NCI-H128 (cell line): ENCODE results near the gene RRM1.
"Not testable (repeated sequence)": the region's sequence is repeated elsewhere in the genome, so short reads cannot be mapped to it uniquely, and the experiment has no call there.

Experiments
- DNase-seq: peaks from one replicate; lab custom pipeline; 2025; ENCODE audit not compliant: unreplicated experiment; lab: John Stamatoyannopoulos, UW

Gene RRM1

DNA sequence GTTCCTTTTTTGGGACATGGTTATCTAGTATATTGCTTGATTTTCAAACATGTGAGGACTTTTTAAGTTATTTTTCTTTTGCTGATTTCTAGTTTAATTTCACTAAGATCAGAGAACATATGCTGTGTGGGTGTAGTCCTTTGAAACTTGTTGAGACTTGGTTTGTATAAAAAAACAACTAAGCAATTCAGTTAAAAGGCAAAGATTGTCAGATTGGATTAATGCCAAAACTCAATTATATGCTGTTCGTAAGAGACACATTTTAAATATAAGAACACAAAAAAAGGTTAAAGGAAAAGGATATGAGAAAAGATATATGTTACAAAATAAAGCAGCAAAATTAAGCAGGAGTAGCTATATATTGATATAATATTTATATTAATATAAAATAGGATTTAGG lies 17.8 kb upstream of the RRM1 start:
- DNase-seq = no peak

DNA sequence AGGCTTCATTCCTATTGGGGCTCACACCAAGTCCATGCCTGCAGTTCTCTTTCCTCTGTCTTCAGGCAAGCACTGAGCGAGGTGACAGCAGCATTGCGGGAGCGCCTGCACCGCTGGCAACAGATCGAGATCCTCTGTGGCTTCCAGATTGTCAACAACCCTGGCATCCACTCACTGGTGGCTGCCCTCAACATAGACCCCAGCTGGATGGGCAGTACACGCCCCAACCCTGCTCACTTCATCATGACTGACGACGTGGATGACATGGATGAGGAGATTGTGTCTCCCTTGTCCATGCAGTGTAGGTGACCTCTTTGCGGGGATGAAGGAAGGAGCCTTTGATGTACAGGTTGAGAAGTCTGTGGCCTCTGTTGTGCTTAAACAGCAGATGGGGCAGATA lies 11.4 kb upstream of the RRM1 start:
- DNase-seq = no peak

DNA sequence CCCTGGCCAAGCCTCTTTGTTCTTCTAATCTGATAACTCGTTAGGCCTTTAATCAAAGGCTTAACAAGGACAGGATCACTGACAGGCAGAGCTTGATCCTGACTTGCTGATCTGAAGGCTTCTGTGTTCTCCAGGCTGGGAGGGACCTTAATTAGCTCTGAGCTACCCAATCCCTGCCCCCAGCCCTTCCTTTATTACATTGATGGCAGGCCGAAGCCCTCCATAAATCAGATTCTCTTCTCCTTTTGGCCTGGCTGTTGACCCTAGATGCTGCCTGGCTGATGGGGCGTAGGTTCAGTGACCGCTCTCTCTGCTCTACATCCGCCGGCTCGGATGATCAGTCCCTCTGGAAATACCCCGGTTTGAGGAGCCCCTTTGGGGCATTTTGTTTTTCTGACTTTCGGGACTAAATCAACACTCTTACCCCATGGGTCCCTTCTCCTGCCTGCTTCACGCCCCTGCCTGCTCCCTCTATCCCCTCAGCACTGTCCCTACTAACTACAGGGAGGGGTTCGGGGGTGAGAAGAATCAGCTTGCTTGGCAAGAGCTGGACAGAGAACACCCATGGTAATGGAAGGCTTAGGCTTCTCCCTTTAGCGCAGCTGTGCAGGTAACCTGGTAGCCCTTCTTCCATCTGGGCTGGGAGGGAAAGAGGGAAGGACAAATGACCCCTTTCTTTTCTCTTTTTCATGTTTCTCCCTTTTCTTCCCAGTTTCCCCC lies 10.0 kb upstream of the RRM1 start:
- no peak for DNase-seq

DNA sequence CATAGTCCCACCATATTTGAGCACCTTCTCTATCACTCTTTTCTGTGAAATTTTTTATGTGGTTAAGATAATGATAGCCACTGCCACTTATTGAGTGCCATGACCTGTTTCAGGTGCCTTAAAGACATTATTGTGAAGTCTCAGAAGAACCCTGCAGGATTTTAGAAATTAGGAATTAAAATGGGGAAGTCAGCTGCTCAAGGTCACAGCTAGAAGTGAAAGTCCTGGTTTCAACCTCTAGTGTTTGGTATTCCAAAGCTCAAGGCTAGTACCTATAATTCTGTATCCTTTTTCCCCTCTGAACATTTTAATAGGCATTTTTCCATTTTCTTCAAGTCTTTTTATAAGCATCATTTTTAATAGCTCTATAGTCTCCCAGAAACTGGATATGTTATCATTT lies 9.0 kb upstream of the RRM1 start:
- no peak for DNase-seq

DNA sequence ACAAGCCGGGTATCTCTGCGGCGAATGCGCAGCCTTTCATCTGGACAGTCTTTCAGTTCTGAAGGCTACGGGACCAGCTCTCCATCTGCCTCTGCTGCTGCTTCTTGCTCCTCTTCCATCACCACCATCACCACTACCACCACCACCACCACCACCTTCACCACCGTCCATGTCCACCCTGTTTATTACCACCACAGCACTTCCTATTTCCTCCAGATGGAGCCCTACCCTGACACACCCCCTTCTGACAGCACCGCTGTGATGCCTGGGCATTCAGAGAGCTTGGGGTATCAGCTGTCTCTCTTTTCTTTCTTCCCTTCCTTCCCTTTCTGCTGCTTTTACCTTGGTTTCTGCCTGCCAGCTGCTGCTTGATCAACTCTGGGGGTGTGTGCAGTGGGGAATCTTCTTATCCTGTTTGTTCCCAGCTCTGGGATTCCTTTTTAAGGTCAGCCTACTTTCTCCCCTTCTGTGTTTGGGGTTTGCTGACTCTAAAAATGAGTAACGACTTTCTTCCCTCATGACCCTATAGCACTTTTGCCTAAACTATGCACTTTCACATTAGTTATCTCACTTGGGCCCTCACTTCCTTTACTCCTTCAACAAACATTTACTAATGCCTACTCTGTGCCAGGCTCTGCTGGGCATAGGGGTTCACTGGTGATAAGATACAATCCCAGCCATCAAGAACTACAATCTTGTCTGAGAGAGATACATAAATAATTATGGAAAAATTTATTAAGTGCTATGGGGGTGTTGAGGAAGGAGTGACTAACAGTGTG lies 7.8 kb upstream of the RRM1 start:
- DNase-seq = no peak

DNA sequence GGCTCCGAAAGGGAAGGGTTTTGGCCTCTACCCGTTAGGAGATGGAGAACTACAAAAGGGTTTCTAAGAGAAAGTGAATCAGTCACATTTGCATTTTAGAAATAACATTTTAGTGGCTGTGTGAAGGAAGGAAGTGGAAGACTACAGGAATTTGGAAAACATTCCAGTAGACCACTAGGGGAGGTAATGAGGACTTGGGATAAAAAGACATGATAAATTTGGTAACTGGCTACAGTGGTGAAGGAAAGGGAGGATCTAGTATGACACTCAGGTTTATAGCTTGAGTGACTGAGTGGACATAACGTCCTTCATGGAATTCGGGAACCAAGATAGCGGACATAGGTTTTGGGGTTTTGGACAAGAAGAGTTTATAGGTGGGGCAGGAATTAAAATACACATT lies 7.0 kb upstream of the RRM1 start:
- DNase-seq = no peak

DNA sequence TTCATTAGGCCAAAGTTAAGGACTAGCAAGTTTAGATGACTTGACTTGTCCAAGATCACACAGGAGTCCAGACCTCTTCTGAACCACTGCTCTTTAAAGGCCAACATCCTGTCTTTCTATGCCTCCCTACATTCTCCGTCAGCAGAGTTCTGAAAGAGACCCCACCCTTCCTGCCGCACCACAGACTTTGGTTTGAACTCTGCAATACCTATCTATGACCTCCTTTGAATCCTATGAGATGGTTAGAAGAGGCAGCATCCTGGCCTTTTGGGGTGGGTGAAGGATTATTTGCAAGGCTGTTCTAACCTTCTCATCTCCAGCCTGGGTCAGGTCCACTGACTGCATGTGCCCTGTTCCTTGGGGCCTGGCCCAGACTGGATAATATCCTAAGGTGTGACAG lies 4.3 kb upstream of the RRM1 start:
- DNase-seq = no peak

DNA sequence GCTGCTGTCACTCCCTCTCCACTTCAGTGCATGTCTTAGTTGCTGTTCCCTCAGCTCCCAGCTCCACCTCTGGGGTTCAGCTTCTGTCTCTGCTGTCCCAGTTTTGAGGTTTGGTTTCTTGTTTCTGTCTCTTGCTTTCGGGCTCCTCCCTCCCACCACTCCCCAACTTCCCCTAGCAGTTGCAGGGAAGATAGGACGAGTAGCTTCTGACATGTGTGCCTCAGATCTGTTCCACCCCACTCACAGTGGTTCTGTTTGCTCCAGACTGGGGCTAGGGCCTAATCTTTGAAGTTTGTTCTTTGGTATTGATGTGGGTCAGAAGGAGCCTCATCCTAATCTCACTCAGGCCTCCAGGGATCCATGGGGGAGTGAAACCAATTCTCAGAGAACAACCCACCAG lies 2.6 kb upstream of the RRM1 start:
- no peak for DNase-seq

DNA sequence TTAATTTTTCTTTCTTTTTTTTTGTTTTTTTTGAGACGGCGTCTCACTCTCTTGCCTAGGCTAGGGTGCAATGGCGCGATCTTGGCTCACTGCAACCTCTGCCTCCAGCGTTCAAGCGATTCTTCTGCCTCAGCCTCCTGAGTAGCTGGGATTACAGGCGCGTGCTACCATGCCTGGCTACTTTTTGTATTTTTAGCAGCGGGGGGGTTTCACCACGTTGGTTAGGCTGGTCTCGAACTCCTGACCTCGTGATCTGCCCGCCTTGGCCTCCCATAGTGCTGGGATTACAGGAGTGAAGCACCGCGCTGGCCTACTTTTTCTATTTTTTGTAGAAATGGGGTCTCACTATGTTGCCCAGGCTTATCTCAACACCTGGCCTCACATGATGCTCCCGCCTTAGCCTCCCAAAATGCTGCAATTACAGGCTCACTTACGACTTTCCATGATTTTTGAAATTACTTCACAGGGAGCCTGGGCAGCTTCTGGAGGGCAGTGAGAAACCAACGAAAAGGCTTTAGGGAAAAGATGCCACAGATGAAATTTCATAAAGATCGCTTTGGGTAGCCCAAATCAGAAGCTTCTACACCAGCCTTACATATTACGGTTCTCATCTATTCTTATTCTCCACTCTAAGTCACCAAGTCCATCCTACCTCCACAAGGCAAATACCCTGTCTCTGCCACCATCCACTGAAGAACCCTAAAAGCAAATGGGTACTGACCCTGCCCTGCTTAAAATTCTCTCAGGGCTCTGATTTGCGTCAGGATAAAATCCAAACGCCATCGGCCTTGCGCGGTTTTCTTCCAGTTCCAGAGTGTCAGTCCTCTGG lies 866 bp upstream of the RRM1 start:
- no peak for DNase-seq

DNA sequence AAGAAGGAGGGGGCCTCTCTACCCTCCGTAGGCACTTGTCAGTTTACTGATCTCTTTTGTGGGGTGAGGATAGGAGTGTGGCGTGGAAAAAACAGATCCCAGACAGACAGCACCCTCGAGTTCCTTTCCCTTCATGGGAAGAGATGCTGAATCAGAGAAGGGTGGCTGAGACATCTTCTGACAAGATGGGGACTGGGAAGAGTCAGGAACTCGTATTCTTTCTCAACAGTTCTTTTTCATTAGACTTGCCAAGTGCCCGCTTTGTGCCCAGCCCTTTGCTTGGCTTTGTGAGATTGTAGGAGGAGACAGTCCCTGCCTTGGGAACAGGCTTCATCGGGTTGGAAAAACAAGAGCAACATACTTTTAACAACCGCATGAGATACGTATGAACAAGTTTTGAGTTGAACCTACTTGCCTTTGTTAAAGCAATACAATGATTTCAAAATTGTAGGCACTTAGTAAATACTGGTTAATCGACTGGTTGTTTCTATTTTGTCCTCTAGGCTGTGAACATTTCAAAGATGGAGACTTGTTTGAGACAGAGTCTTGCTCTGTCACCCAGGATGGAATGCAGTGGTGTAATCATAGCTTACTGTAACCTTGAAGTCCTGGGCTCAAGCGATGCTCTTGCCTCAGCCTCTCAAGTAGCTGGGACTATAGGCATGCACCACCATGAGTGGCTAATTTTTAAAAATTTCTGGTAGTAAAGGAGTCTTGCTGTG lies 1.1 kb downstream of the RRM1 start:
- DNase-seq = peak; percentile 2

DNA sequence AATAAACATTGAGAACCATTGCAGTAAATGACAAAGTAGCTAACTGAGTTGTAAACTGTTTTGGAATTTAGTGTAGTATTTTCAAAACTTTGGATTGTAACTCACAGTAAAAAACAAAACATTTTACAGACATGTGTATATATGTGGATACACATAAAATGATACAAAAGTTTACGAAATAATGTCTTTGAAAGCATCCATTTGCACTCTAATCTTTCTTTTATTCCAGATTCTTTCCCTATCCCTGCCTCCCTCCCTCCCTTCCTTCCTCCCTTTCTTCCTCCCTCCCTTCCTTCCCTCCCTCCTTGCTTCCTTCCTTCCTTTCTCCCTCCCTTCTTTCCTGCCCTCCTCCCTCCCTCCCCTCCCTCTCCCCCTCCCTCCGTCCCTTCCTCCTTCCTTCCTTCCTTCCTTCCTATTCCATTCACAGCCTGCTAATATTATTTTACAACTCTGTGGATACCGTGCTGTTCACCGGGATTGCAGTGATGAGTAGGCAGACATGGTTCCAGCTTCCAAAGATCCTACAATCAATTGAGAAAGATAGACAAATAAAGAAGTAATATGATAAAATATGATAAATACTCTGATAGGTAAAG lies 3.5 kb downstream of the RRM1 start:
- DNase-seq = no peak

DNA sequence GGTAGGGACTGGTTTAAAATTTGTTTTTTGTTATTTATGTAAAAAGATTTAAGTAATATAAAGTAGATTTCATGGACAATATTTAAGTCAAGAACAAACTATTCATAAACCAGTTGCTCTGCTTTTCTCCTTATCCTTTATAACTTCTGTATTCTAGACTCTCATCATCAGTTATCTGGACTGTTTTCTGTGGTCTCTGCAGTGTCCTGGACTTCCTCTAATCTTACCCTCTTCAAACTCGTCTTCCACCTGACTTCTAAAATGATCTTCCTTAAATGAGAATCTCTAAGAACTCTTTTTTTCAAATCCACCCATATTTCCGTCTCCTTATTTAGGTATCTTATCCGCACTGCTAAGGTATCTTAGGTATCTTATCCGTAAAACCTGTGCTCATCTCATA lies 8.1 kb downstream of the RRM1 start:
- no peak for DNase-seq

DNA sequence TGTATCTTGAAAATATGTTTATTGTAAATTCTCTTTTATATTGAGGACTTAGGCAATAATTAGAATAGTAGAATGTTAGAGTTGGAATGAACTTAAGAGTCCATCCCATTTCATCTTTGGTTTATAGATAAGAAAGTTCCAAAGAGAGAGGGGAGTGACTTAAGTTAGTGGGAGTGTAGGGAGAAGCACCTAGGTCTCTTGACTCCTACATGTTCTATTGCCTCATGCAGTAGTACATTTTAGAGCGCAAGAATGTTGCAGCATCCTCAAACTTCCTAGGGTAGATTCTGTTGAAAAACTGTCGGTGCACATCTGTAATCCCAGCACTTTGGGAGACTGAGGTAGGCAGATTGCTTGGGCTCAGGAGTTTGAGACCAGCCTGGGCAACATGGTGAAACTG lies 8.7 kb downstream of the RRM1 start:
- no peak for DNase-seq

DNA sequence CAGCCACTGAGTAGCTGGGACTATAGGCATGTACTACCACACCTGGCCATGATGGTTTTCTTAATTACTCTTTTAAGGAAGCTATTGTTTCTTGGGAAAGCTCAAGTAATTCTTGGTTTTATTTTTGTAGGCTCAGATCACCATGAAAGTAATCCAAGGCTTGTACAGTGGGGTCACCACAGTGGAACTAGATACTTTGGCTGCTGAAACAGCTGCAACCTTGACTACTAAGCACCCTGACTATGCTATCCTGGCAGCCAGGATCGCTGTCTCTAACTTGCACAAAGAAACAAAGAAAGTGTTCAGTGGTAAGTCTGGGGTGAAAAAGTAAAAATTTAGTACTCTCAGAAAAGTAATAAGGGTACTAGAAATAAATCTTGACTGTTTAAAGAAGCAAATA lies 11.3 kb downstream of the RRM1 start:
- DNase-seq = no peak

DNA sequence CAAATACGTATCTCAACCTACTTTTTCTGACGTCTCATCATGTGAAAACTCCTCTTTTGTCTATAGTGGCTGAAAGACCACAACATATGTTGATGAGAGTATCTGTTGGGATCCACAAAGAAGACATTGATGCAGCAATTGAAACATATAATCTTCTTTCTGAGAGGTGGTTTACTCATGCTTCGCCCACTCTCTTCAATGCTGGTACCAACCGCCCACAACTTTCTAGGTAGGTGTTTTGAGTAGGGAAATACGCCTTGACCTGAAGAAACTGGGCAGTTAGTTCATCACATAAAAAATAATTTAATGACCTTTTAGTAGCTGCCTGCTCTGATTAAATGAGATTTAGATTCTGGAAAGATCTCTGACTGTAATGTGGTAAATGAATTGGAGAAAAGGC lies 17.2 kb downstream of the RRM1 start:
- DNase-seq = no peak

DNA sequence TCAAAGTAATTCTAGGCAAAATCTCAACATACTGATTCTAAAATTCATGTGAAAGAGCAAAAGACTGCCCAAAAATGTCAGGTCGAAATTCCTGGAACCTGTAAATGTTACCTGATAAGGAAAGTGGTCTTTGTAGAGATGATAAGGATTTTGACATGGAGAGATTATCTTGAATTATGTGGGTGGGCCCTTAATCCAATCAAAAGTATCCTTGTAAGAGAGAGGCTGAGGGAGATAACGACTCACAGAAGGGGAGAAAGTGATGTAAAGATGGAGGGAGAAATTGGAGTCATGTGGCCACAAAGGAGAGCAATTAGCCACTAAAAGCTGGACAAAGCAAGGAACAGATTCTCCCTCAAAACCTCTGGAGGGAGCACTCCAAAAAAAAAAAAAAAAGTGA lies 20.5 kb downstream of the RRM1 start:
- no peak for DNase-seq

DNA sequence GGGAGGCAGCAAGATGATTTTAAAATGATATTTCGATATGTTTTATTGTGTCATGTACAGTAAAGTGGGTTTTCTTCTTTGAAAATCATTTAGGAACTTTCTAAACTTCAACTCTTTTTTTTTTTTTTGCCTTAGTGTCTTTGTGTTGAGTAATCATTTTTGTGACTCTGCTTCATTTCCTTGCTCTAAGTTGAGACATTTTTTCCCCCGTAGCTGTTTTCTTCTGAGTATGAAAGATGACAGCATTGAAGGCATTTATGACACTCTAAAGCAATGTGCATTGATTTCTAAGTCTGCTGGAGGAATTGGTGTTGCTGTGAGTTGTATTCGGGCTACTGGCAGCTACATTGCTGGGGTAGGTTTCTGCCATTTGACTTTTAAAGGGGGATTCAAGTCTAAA lies 23.5 kb downstream of the RRM1 start:
- no peak for DNase-seq

DNA sequence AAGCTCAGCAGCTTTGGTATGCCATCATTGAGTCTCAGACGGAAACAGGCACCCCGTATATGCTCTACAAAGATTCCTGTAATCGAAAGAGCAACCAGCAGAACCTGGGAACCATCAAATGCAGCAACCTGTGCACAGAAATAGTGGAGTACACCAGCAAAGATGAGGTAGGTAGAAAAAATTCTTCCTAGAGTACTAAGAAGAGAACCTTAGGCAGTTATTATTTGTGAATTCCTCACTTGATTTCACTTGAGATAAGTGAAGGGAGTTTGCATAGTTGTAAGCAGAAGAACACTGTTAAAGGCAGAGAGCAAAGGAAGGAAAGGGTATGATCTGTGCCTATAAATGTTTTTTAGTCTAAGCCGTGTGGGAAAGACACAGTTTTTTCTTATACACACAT lies 28.6 kb downstream of the RRM1 start:
- DNase-seq = no peak

DNA sequence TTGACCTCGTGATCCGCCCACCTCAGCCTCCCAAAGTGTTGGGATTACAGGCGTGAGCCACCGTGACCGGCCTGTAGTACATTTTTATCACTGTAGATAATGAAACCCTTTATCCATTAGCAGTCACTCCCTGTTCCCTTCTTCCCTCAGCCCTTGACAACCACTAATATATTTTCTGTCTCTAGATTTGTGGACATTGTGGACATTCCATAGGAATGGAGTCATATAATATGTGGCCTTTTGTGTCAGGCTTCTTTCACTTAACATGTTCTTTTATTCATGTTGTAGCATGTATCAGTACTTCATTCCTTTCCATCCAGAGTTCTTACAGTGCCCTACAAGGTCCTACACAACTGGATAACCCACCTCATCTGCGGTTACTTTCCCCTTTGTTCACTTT lies 30.5 kb downstream of the RRM1 start:
- DNase-seq = no peak

DNA sequence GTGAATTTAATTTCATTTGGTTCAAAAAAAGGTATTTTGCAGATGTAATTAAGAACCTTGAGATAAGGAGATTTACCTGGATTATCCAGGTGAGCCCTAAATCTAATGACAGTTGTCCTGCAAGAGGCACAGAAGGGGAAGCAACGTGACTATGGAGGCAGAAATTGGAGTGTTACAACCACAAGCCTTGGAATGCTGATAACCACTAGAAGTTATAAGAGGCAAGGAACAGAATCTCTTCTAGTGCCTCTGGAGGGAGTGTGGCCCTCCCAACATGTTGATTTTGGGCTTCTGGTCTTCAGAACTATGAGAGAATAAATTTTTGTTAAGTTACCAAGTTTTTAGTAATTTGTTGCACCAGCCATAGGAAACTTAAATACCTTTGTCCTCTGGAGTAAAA lies 32.8 kb downstream of the RRM1 start:
- DNase-seq = no peak

DNA sequence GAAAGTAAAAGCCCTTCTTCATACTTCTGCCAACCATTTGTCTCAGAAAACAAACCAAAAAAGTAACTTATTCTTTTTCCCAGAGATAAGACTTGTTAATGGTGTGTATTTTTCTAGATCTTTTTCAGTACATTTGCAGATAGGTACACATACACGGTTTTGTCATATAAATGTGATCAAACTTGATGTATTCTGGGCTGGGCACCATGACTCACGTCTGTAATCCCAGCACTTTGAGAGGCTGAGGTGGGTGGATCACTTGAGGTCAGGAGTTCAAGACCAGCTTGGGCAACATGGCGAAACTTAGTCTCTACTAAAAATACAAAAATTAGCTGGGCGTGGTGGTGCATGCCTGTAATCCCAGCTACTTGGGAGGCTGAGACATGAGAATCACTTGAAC lies 35.6 kb downstream of the RRM1 start:
- not testable (repeated sequence) for DNase-seq
